RWPE2 (cell line): ENCODE results near the gene RAP1GAP.

Experiments
- ATAC-seq: fragments of 200-7000 bp; cut with Tn5 transposase; 3 replicates; pipeline ENCODE4 v1.9.1; 2021; ENCODE audit warnings: low read depth
- DNase-seq: peaks from one replicate; pipeline ENCODE4 v3.0.0-alpha.2; 2020; ENCODE audit warnings: low spot score
- H3K27ac ChIP-seq: fragments of 450-650 bp; 2 replicates; pipeline ENCODE4 v1.5.1; 2017; ENCODE audit warnings: mild to moderate bottlenecking; ENCODE audit not compliant: poor library complexity, severe bottlenecking
- H3K27me3 ChIP-seq: fragments of 250-450 bp; sonication (Bioruptor Pico); 2 replicates; pipeline ENCODE4 v1.5.1; 2021; ENCODE audit warnings: mild to moderate bottlenecking, moderate library complexity; ENCODE audit not compliant: insufficient read depth, poor library complexity, severe bottlenecking
- H3K36me3 ChIP-seq: fragments of 250-450 bp; sonication (Bioruptor Pico); 2 replicates; pipeline ENCODE4 v1.5.1; 2020; ENCODE audit warnings: low read depth, mild to moderate bottlenecking, moderate library complexity
- H3K4me1 ChIP-seq: fragments of 250-450 bp; sonication (Bioruptor Pico); 2 replicates; pipeline ENCODE4 v1.5.1; 2021; ENCODE audit warnings: mild to moderate bottlenecking, moderate library complexity; ENCODE audit not compliant: insufficient read depth, poor library complexity, severe bottlenecking
- H3K4me3 ChIP-seq: fragments of 250-450 bp; sonication (Bioruptor Pico); 2 replicates; pipeline ENCODE4 v1.5.1; 2021; ENCODE audit warnings: mild to moderate bottlenecking, moderate library complexity; ENCODE audit not compliant: severe bottlenecking
- H3K9me3 ChIP-seq: fragments of 250-450 bp; sonication (Bioruptor Pico); 2 replicates; pipeline ENCODE4 v1.5.1; 2021; ENCODE audit warnings: mild to moderate bottlenecking, moderate library complexity; ENCODE audit not compliant: severe bottlenecking
- TF ChIP-seq, protein P1 (sequence below): fragments of 450-650 bp; IDR thresholded peaks from one replicate; pipeline ENCODE4 v1.5.1; 2017; ENCODE audit warnings: mild to moderate bottlenecking, moderate library complexity; ENCODE audit not compliant: poor library complexity, severe bottlenecking

The RAP1GAP gene

DNA sequence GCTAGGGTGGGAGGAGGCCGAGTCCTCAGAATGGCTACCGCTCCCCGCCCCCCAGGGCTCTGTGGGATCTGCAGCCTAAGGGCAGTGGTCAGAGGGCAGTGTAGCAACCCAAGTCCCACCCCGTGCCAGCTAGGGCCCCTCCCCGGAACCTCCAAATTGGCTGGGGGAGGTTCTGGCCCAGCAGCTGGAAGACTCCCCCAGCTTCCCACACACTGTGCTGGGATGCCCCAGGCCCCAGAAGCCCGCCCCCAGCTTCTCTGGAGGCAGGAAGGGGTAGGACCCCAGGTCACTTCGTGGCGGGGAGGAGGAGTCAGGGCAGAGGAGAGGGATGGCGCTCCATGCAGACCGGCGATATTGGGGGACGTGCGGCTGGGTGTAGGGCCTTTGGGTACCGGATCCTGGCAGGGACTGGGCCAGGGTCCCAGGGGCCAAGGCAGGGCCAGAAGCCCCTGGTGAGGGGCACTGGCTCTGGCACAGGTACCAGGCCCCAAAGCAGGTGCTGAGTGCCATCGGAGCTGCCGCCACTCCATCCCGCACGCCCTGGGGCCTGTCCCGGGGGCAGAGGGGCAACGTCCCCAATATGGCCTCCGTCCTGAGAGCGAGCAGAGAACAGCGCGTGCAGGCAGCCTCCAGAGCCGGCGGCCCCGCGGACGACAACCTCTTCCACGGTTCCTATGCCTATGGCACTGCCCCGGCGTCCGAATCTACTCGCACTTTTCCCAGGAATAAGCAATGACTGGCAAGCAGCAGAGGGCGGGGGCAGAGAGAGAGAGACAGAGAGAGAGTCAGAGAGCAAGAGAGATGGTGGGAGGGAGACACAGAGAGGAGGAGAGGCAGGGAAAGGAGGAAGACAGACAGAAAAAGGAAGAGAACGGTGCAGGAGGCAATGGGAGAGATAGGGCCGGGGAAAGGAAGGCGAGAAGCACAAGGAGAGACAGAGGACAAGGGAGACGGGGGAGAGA lies 65.7 kb downstream of the RAP1GAP start:
- TF ChIP-seq, protein P1, sequence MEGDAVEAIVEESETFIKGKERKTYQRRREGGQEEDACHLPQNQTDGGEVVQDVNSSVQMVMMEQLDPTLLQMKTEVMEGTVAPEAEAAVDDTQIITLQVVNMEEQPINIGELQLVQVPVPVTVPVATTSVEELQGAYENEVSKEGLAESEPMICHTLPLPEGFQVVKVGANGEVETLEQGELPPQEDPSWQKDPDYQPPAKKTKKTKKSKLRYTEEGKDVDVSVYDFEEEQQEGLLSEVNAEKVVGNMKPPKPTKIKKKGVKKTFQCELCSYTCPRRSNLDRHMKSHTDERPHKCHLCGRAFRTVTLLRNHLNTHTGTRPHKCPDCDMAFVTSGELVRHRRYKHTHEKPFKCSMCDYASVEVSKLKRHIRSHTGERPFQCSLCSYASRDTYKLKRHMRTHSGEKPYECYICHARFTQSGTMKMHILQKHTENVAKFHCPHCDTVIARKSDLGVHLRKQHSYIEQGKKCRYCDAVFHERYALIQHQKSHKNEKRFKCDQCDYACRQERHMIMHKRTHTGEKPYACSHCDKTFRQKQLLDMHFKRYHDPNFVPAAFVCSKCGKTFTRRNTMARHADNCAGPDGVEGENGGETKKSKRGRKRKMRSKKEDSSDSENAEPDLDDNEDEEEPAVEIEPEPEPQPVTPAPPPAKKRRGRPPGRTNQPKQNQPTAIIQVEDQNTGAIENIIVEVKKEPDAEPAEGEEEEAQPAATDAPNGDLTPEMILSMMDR: no peak
- Histone ChIP-seq H3K4me1 (no peaks in the 10 kb centered on the region), H3K36me3 (no peaks in the 10 kb centered on the region), H3K27me3 (no peaks in the 10 kb centered on the region), H3K4me3 (no peak overlapping the region), H3K9me3 (no peaks in the 10 kb centered on the region), H3K27ac (no peak overlapping the region)
- ATAC-seq: no peak
- no peak for DNase-seq

DNA sequence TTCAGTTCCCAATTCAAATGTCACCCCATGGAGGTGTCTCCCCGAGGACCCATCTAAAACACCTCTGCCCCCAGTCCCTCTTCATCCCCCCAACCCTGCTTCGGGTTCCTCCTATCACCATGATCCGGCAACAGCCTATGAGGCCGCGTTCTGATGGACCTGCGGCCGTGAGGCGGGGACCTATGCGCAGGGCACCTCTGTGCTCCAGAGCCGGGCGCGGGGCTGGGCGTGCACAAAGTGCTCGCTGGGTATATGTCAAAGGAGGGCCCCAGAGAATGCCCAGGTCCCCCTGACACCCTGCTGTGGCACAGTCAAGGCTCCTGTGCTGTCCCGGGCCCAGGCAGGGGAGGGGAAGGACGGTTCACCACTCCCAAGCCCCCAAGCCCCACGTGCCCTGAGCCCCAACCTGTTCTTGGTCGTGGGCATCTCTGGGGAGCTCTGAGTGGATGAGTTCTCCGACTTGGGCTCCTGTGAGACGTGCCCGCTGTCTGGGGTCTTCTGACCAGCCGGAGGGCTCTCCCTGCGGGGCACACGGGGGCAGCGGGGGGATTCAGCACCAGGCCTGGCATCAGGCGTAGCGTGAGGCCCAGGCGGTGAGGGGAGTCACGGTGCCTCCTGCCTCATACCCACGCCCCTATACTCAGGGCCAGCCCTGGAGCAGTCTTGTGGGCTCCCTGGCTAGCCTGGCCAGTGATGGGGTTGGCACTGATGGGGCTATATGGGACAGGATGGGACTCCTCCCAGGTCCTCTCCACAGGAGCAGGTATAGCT lies 67.7 kb downstream of the RAP1GAP start:
- no peaks in the 10 kb centered on the region for H3K4me1 ChIP-seq
- no peak overlapping the region for H3K27ac ChIP-seq
- ATAC-seq: no peak
- no peak for DNase-seq
- TF ChIP-seq, protein P1: no peak
- H3K36me3 ChIP-seq: no peaks in the 10 kb centered on the region
- H3K4me3 ChIP-seq: no peak overlapping the region
- no peaks in the 10 kb centered on the region for H3K27me3 ChIP-seq
- H3K9me3 ChIP-seq: no peaks in the 10 kb centered on the region

- ATAC-seq: no peak
- H3K4me1 ChIP-seq: no peaks in the 10 kb centered on the region
- no peak for DNase-seq
- no peaks in the 10 kb centered on the region for H3K36me3 ChIP-seq
- no peaks in the 10 kb centered on the region for H3K27me3 ChIP-seq
- H3K4me3 ChIP-seq: no peak overlapping the region
- no peaks in the 10 kb centered on the region for H3K9me3 ChIP-seq
- H3K27ac ChIP-seq: no peak overlapping the region
- TF ChIP-seq, protein P1: no peak
These were observed 69.8 kb downstream of the RAP1GAP start for GRCh38 chr1:21599402-21599801.

DNA sequence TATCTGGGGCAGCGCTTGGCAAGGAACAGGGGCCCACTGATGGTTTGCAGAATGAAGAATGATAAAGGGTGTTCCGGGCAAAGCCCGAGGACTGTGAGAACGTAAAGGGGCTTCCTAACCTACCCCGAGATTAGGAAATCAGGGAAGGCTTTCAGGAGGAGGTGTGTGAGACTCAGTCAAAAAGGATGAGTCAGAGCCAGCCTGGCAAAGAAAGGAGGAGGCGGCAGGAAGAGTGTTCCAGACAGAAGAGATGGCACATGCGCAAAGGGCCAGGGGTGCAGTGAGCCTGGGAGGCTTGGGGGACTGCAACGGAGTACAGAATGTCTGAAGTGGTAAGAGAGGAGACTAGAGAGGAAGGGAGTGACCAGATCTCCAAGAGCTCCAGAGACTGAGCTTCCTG lies 70.3 kb downstream of the RAP1GAP start:
- no peaks in the 10 kb centered on the region for H3K4me1 ChIP-seq
- ATAC-seq (no peak), DNase-seq (no peak)
- H3K27me3 ChIP-seq: no peaks in the 10 kb centered on the region
- no peaks in the 10 kb centered on the region for H3K9me3 ChIP-seq
- no peak overlapping the region for H3K4me3 ChIP-seq
- no peak overlapping the region for H3K27ac ChIP-seq
- H3K36me3 ChIP-seq: no peaks in the 10 kb centered on the region
- TF ChIP-seq, protein P1: no peak
